NB4 (cell line): ENCODE data around the gene TMEM35A.

Source experiments
- DNase-seq: peaks from one replicate; pipeline ENCODE4 v3.0.0; 2010; ENCODE audit warnings: low read depth
- H3K4me3 ChIP-seq: one replicate; pipeline ENCODE4 v1.5.1; 2011; ENCODE audit warnings: mild to moderate bottlenecking, low read depth, low read length, moderate library complexity
- CTCF ChIP-seq: IDR thresholded peaks from one replicate; pipeline ENCODE4 v1.5.1; 2012; ENCODE audit warnings: low read depth, low read length

The TMEM35A gene

GRCh38 chrX:101136235-101136634, 57.6 kb downstream of the TMEM35A start:
- TF ChIP-seq CTCF, result no peak
- no peak for DNase-seq
- H3K4me3 ChIP-seq, result no peak overlapping the region
